Tibial nerve (tissue), 3 donors: ENCODE data around the gene MRNIP.

Experiments
- CTCF ChIP-seq, 5 experiments: fragments of 200-600 bp in 3 of 5; fragments of 450-650 bp in 2 of 5; sonication (generic) in 3 of 5; IDR thresholded peaks; one replicate each; pipeline ENCODE4 v1.5.1; 2016 to 2019; ENCODE audit warnings: antibody characterized with exemption in 5 of 5, mild to moderate bottlenecking in 3 of 5, moderate library complexity in 2 of 5
- POLR2A ChIP-seq, 2 donors: fragments of 450-650 bp; IDR thresholded peaks; one replicate each; pipeline ENCODE4 v1.6.1; 2017; ENCODE audit warnings: antibody characterized with exemption in 2 of 2, mild to moderate bottlenecking in 2 of 2, moderate library complexity in 2 of 2

GRCh38 chr5:179827680-179828079, 30.9 kb downstream of the MRNIP start:
- TF ChIP-seq CTCF (IDR thresholded peaks at IDR 0.05) (no peak), POLR2A (IDR thresholded peaks at IDR 0.05) (no peak)
